MCF 10A (cell line): Measurements from ENCODE around the gene TNK2. TPM values are rescaled to one million over a fixed set of nuclear protein-coding genes. Genes with fewer than 3 reads are reported as not detected.

Source experiments
- BruUV-seq: library from RNA; stranded (reverse); fragments of 400-500 nt; replicated peaks from 2 replicates; lab custom pipeline; 2021; lab: Mats Ljungman, UMichigan
- CTCF ChIA-PET: fragments of 300-600 bp; sonication (Branson Sonifier 250); formaldehyde crosslinking; extraction: SDS; loops from one replicate; lab custom pipeline; 2021; ENCODE audit warnings: antibody characterized with exemption, inconsistent platforms; lab: Yijun Ruan, JAX
- POLR2A ChIA-PET: fragments of 300-600, 350-650 bp; sonication (Branson Sonifier 250); formaldehyde crosslinking; extraction: SDS; loops from one replicate; lab custom pipeline; 2020; ENCODE audit warnings: antibody characterized with exemption, inconsistent platforms; lab: Yijun Ruan, JAX
- DNase-seq: peaks from one replicate; pipeline ENCODE4 v3.0.0-alpha.2; 2018; ENCODE audit not compliant: unreplicated experiment
- H3K27ac Mint-ChIP-seq: one replicate; pipeline ENCODE4 v1.8.0; 2022; ENCODE audit warnings: mild to moderate bottlenecking, low read depth, mixed read lengths; ENCODE audit not compliant: unreplicated experiment
- H3K27me3 Mint-ChIP-seq: one replicate; pipeline ENCODE4 v1.8.0; 2022; ENCODE audit warnings: mixed read lengths; ENCODE audit not compliant: insufficient read depth, unreplicated experiment
- H3K36me3 Mint-ChIP-seq: one replicate; pipeline ENCODE4 v1.8.0; 2022; ENCODE audit warnings: mild to moderate bottlenecking, moderate library complexity, mixed read lengths; ENCODE audit not compliant: insufficient read depth, unreplicated experiment
- H3K4me1 Mint-ChIP-seq: one replicate; pipeline ENCODE4 v1.8.0; 2022; ENCODE audit warnings: mixed read lengths; ENCODE audit not compliant: insufficient read depth, unreplicated experiment
- H3K4me3 Mint-ChIP-seq: one replicate; pipeline ENCODE4 v1.8.0; 2022; ENCODE audit warnings: mild to moderate bottlenecking, moderate library complexity, mixed read lengths; ENCODE audit not compliant: unreplicated experiment
- H3K9me3 Mint-ChIP-seq: one replicate; pipeline ENCODE4 v1.8.0; 2022; ENCODE audit warnings: mixed read lengths; ENCODE audit not compliant: unreplicated experiment
- intact Hi-C: fragments of 100-400 bp; cut with micrococcal nuclease; formaldehyde crosslinking; loops from 2 replicates; pipeline ENCODE4 v1.14.1; 2022
- total RNA-seq: library from RNA; stranded (reverse); gene quantifications from 2 replicates; pipeline ENCODE4 v1.2.3, GENCODE V29; 2022
- TF ChIP-seq, protein P1 (sequence below): fragments of 200-600 bp; IDR thresholded peaks from one replicate; pipeline ENCODE4 v1.8.0; 2022; ENCODE audit warnings: antibody characterized with exemption, mild to moderate bottlenecking; ENCODE audit not compliant: unreplicated experiment

The TNK2 gene
- total RNA-seq, 1 experiment from 2014 or later = 75.8 TPM

DNA sequence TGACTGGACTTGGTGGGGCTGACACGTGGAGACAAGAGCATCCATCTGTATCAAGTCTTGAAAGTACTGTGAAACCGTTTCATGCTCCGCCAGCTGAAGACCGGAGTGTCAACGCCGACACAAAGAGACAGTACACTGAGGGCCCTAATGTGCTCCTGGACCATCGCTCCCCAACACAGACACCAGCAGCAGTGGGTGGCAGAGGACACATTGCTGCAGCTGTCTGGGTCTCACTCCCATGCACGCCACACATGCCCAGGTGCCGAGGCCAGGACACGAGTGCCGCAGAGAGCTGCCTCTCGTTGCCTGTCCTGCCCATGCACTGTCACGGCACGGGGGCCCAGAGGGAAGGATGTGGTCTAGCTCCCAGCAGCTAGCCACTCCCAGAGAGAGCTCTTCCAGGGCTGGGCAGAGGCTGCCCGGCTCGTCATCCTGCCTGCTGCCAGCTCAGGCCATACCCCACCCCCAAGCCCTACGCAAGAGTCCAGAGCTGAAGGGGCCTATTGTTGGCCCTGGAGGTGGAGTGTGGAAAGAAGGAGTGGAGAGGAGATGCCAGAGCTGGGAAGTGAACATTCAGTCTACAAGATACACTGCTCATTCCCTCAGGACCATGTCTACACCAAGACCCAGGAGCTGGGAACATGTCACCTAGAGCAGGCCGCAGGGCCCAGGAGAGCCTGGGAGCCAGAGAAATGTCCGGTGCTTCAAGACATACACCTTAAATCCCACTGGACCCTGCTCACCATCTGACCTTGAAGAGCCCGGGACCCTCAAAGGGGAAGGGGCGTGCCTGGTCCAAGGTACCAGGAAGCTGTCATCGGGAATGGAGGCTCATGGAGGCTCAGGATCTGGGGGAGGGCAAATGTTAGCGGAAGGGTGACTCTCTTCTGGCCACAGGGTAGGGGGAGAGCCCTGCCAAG lies 7.7 kb downstream of the TNK2 start:
- H3K27ac Mint-ChIP-seq = peak overlapping the region; percentile 80
- peaks cover 5% of the 10 kb centered on the region for H3K36me3 Mint-ChIP-seq
- TF ChIP-seq, protein P1, sequence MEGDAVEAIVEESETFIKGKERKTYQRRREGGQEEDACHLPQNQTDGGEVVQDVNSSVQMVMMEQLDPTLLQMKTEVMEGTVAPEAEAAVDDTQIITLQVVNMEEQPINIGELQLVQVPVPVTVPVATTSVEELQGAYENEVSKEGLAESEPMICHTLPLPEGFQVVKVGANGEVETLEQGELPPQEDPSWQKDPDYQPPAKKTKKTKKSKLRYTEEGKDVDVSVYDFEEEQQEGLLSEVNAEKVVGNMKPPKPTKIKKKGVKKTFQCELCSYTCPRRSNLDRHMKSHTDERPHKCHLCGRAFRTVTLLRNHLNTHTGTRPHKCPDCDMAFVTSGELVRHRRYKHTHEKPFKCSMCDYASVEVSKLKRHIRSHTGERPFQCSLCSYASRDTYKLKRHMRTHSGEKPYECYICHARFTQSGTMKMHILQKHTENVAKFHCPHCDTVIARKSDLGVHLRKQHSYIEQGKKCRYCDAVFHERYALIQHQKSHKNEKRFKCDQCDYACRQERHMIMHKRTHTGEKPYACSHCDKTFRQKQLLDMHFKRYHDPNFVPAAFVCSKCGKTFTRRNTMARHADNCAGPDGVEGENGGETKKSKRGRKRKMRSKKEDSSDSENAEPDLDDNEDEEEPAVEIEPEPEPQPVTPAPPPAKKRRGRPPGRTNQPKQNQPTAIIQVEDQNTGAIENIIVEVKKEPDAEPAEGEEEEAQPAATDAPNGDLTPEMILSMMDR = no peak
- intact Hi-C loops = no loop called here
- no peaks in the 10 kb centered on the region for H3K27me3 Mint-ChIP-seq
- peaks cover 51% of the 10 kb centered on the region for H3K4me1 Mint-ChIP-seq
- no peak overlapping the region for H3K4me3 Mint-ChIP-seq
- POLR2A ChIA-PET = interaction anchor here (0.6 to 11.2 kb wide), 5 partner anchors 8 to 623 kb away, joined by 3 to 254 read pairs (median 3); partner anchors contain the start of gene TNK2
- H3K9me3 Mint-ChIP-seq = no peaks in the 10 kb centered on the region
- peak; percentile 83 for DNase-seq
- no TSS peak for BruUV-seq
- CTCF ChIA-PET = interaction anchor here (0.5 to 5.6 kb wide), 3 partner anchors 13 to 119 kb away, joined by 3 to 53 read pairs (median 6); no protein-coding TSS in a partner anchor

DNA sequence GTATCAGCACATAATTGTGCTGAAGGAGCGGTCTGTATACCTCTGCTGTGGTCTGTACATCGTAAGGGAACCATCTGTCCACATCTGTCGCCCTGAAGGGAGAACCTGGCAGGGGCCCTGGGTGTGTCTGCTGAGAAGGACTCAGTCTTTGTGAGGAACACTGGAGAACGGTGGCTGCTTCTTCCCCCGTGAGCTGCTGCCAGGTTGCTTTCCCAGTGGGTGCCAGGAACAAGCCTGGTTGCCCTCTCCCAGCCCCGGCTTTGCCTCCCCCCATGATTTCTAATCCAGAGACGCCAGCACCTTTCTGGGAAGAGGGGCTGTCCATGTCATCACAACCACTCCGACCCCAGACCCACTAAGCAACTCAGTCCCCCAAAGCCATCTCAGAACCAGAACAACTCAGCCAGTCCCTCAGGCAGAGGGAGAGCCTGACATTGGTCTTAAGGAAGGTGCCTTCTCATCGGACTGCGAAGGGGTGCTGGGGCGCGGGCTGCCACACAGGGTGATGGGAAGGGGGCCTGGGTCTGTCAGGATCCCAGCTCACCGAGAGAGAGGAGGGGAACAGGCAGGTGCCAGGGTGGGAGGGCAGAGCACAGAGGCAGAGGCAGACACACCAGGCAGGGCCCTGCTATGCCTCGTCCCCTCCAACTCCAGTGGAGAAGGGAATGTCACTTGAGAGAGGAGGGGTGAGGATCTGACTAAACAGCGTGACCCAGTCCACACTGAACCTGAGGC lies 8.5 kb downstream of the TNK2 start:
- no peak overlapping the region for H3K4me3 Mint-ChIP-seq
- no peaks in the 10 kb centered on the region for H3K9me3 Mint-ChIP-seq
- BruUV-seq = no TSS peak
- TF ChIP-seq, protein P1 = no peak
- peaks cover 7% of the 10 kb centered on the region for H3K36me3 Mint-ChIP-seq
- no peaks in the 10 kb centered on the region for H3K27me3 Mint-ChIP-seq
- H3K27ac Mint-ChIP-seq = peak overlapping the region; percentile 80
- no peak for DNase-seq
- peaks cover 50% of the 10 kb centered on the region for H3K4me1 Mint-ChIP-seq
- intact Hi-C loops = no loop called here
- ChIA-PET POLR2A (interaction anchor here (0.6 to 11.2 kb wide), 5 partner anchors 7 to 622 kb away, joined by 3 to 254 read pairs (median 3); partner anchors contain the start of gene TNK2), CTCF (interaction anchor here (1.4 to 5.6 kb wide), 2 partner anchors 14 to 39 kb away, joined by 6 to 53 read pairs; no protein-coding TSS in a partner anchor)

DNA sequence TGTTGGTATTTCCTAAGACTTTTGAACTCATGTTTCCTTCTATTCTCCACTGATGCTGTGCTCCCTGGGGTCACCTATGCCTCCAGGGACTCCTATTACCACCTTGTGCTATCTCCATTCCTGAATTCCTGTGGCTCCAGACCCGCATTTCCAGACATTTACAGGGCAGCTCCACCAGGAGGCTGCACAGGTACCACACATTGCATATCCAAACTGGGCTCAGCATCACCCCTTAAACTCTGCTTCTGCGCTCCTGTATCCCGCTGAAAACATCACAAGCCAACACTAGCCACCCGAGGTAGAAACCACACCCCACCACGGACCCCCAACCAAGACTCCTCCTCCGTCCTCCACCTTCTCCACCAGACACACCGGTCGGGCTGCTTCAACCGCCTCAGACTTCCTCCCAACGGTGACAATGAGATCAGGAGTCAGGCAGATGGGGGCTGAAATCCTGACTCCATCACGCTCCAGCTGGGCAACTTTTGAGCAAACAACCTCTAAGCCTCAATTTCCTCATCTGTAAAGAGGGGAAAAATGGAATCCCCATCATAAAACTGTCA lies 10.4 kb downstream of the TNK2 start:
- ChIA-PET CTCF (interaction anchor here (0.6 to 9.3 kb wide), 5 partner anchors 9 to 37 kb away, joined by 3 to 187 read pairs (median 9); no protein-coding TSS in a partner anchor), POLR2A (interaction anchor here (5.5 to 11.2 kb wide), 2 partner anchors 9 to 16 kb away, joined by 97 to 254 read pairs; partner anchors contain the start of gene TNK2)
- Mint-ChIP-seq H3K27ac (peak overlapping the region; percentile 93), H3K9me3 (no peaks in the 10 kb centered on the region), H3K4me3 (peak overlapping the region; percentile 33), H3K36me3 (peaks cover 10% of the 10 kb centered on the region), H3K27me3 (no peaks in the 10 kb centered on the region), H3K4me1 (peaks cover 48% of the 10 kb centered on the region)
- no TSS peak for BruUV-seq
- TF ChIP-seq, protein P1 = no peak
- intact Hi-C loops = no loop called here
- no peak for DNase-seq
